AG04449 (cell line): ENCODE data around the gene BTG2.
A peak's percentile ranks its signal among the peaks of the same experiment; 100 is the strongest.

Experiments
- CTCF ChIA-PET: fragments of 350-600 bp; formaldehyde crosslinking; extraction: SDS; loops from one replicate; lab custom pipeline; 2021; ENCODE audit warnings: antibody characterized with exemption; lab: Yijun Ruan, JAX
- POLR2A ChIA-PET: fragments of 400-600, 350-600 bp; formaldehyde crosslinking; extraction: SDS; loops from one replicate; lab custom pipeline; 2020; ENCODE audit warnings: antibody characterized with exemption, inconsistent platforms; lab: Yijun Ruan, JAX
- DNase-seq: peaks from one replicate; pipeline ENCODE4 v3.0.0-alpha.2; 2010; ENCODE audit warnings: low read depth, low spot score
- H3K4me3 ChIP-seq: 2 replicates; pipeline ENCODE4 v1.5.1; 2011; ENCODE audit warnings: low read depth, mild to moderate bottlenecking, control low read depth, low read length
- TF ChIP-seq, protein P1 (sequence below): IDR thresholded peaks from one replicate; pipeline ENCODE4 v1.5.1; 2011; ENCODE audit warnings: mild to moderate bottlenecking, moderate library complexity, low read length, control low read depth, inconsistent platforms; ENCODE audit not compliant: insufficient read depth; ENCODE audit errors: missing control alignments

The BTG2 gene

DNA sequence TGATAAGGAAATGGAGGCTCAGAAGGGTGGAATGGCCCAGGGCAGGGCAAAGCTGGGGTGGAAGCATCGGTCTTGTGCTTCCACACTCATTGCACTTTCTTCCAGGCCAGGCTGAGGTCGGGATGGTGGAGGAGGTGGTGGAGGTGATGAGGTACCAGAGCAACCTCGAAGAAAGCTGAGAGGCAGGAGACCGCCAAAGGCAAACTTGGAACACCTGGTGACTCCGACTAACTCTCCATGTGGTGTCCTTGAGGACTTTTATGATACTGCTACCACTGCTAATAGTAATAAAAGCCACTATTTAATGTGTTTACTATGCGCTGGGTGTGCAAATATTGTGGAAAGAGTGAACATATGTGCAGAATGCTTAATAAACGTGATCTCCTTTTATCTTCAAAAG, 16.9 kb upstream of the BTG2 start:
- H3K4me3 ChIP-seq, result no peak overlapping the region
- no peak for DNase-seq
- TF ChIP-seq, protein P1, sequence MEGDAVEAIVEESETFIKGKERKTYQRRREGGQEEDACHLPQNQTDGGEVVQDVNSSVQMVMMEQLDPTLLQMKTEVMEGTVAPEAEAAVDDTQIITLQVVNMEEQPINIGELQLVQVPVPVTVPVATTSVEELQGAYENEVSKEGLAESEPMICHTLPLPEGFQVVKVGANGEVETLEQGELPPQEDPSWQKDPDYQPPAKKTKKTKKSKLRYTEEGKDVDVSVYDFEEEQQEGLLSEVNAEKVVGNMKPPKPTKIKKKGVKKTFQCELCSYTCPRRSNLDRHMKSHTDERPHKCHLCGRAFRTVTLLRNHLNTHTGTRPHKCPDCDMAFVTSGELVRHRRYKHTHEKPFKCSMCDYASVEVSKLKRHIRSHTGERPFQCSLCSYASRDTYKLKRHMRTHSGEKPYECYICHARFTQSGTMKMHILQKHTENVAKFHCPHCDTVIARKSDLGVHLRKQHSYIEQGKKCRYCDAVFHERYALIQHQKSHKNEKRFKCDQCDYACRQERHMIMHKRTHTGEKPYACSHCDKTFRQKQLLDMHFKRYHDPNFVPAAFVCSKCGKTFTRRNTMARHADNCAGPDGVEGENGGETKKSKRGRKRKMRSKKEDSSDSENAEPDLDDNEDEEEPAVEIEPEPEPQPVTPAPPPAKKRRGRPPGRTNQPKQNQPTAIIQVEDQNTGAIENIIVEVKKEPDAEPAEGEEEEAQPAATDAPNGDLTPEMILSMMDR, result no peak
- ChIA-PET POLR2A (no interaction called here), CTCF (interaction anchor here (1.1 to 16.4 kb wide), 3 partner anchors 19 to 54 kb away, joined by 3 to 250 read pairs (median 5); no protein-coding TSS in a partner anchor)

- TF ChIP-seq, protein P1, result no peak
- CTCF ChIA-PET, result interaction anchor here (1.8 to 16.4 kb wide), 2 partner anchors 20 to 53 kb away, joined by 5 to 250 read pairs; no protein-coding TSS in a partner anchor
- no peak overlapping the region for H3K4me3 ChIP-seq
- POLR2A ChIA-PET, result no interaction called here
- no peak for DNase-seq
Measured at GRCh38 chr1:203289281-203289981, 15.9 kb upstream of the BTG2 start.

GRCh38 chr1:203289982-203290260, 15.4 kb upstream of the BTG2 start:
- TF ChIP-seq, protein P1, result no peak
- ChIA-PET CTCF (interaction anchor here (1.9 to 16.4 kb wide), 3 partner anchors 12 to 52 kb away, joined by 5 to 250 read pairs (median 6); no protein-coding TSS in a partner anchor), POLR2A (interaction anchor here (1.3 kb wide), 1 partner anchor 16 kb away, joined by 4 read pairs; no protein-coding TSS in a partner anchor)
- H3K4me3 ChIP-seq, result no peak overlapping the region
- DNase-seq, result no peak

DNA sequence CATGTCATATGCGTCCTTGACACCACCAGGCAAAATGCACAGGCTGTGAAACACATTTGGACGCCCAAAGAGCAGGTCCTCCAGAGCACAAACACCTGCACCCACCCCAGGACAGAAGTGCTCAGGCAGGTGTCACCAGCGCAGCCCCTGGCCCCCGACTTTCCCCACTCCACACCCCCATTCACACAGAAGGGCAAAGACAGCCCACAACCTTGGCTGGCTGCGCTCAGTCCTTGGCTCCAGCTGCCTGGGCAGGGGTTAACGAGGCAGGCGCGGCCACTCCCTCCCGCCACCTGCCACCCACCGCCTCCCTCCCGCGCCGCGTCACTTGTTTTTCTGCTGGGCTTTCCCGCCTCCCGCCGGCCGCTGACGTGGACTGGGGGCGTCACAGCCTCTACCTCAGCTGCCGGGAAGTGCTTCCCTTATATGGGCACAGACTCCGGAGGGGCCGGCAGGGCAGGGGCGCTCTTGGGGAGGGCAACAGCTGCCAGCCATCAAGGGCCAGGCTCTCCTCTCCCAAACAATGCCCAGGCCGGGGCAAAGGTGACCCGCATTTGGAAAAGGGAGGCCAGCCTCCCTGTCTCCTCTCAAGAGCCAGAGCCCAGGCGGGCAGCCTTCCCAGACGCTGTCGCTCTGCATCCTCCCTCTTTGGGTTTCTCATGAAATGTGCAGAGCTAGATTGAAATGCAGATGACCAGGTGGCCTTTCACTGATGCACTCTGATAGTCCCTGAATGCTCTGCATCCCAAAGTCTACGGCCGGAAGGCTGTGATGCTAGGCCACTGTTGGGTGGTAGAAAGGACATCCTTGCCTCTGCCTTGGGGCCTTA, 14.8 kb upstream of the BTG2 start:
- CTCF ChIA-PET, result interaction anchor here (0.9 to 16.4 kb wide), 4 partner anchors 12 to 52 kb away, joined by 5 to 250 read pairs (median 6); no protein-coding TSS in a partner anchor
- TF ChIP-seq, protein P1, result no peak
- no peak for DNase-seq
- POLR2A ChIA-PET, result interaction anchor here (1.3 kb wide), 1 partner anchor 16 kb away, joined by 4 read pairs; no protein-coding TSS in a partner anchor
- H3K4me3 ChIP-seq, result peak overlapping the region; percentile 12

DNA sequence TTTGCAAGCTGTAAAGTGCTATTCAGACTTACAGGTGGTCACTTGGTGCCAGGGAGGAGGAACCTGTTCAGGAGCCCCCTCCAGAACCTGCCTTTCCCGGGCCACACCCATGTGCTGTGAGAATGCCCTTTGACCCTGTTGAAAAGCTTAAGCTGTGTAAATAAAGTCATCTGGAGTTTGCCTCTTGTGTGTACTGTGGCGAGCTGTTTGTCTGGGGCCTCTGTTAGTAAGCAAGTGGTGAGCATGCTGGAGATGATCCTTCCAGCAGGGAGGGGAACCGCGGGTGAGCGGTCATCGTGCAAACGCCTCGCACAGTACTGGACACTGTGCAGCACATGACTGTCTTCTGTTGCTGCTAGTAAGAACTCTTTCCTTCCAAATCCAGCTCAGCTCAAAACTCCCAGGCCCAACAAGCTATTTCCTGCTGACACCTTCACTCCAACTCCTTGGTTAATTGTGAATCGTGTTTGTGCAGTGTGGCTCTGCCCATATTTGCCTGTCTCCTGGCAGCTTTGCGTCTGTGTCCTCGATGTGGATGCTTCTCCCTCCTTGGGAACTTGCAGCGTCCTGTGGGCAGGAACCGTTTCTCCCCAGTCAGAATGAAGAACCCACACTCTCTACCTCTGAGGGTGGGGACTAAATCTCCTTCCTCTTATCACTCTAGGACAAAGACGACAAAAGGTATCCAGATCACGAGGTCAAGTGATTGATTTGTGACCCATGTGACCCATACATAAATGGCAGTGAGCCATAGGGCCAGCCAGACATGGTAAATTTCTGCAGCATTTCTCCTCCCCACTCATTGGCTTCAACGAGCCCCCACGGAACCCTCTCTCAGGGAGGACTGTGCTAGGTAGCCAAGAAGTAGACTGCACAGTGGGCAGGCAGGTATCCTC, 13.9 kb upstream of the BTG2 start:
- no peak overlapping the region for H3K4me3 ChIP-seq
- CTCF ChIA-PET, result interaction anchor here (0.9 to 16.4 kb wide), 5 partner anchors 13 to 51 kb away, joined by 5 to 250 read pairs (median 6); no protein-coding TSS in a partner anchor
- POLR2A ChIA-PET, result interaction anchor here (1.3 kb wide), 1 partner anchor 15 kb away, joined by 4 read pairs; no protein-coding TSS in a partner anchor
- TF ChIP-seq, protein P1, result no peak
- DNase-seq, result no peak
